ENCODE measurements around the gene PITPNM1.
A peak's percentile ranks its signal among the peaks of the same experiment; 100 is the strongest.

PITPNM1 gene

DNA sequence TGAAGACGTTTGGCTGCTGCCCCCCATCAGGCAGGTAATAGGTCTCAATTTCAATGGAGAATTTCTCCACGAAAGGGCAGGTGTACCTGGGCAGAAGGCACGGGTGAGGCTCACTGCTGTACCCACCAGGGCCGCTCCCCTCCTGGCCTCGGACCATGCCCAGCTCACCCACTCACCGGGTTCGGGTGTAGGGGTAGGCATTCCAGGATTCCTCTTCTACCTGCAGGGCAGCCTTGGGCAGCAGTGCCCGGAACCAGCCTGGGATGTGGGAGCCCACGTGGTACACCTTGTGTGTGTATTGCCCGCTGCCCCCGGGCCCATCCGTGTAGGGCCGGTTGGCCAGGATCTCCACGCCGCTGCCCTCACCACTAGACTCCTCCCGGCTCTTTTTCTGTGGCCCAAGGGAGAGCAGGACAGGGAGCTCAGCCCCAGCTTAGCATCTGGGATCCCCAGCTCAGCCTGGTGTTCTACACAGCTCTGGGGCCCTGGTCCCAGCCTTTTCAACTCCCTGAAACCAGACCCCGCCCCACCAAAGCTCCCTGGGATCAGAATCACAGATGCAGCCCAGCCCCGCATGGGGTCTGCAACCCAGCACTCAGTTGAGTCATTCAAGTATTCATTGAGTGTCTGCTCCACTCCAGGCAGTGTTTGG lies 2.7 kb downstream of the PITPNM1 start:
- DNase-seq, result no peak

DNA sequence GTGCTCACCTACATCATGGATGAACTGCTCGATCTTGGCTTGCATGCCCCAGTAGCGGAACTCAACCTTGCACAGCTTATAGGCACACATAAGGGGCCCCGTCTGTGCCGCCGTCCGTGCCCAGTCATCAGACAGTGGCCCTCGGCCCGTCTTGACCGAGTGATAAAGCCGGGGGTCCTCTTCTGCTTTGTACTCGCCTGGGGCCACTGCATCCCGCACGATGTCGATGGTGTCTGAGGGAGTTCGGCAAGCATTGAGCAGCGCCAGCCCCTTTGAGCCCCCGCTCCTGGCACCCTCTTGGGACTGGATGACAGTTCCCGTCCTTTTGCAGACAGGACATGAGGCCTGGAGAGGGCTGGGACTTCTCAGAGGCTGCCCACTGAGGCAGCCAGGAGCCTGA lies 3.3 kb downstream of the PITPNM1 start:
- DNase-seq, result no peak

GRCh38 chr11:67500831-67501715 lies 4.1 kb downstream of the PITPNM1 start:
- DNase-seq, result no peak

DNA sequence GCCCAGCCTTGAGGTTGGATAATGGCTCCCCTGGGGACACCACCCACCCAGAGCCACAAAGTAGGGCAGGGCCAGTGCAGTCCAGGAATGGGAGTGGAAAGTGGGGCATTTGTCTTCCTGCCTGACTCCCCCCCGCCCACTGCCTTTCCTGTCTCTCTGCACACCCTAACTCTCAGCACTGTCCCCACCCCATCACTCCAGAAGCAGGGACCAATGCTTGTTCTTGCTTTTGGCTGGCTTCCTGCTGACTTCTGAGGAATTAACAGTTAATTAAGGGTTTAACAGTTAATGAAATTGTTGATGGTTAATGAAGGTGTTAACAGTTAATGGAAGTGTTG lies 4.7 kb downstream of the PITPNM1 start:
- peak in 1 of 2 experiments; percentile 39 for DNase-seq

- no peak for DNase-seq
Observed at GRCh38 chr11:67499808-67500483, 5.2 kb downstream of the PITPNM1 start.

- DNase-seq, result no peak
Observed at GRCh38 chr11:67498544-67498972, 6.6 kb downstream of the PITPNM1 start.

- no peak for DNase-seq
Observed at GRCh38 chr11:67497656-67498291, 7.4 kb downstream of the PITPNM1 start.

DNA sequence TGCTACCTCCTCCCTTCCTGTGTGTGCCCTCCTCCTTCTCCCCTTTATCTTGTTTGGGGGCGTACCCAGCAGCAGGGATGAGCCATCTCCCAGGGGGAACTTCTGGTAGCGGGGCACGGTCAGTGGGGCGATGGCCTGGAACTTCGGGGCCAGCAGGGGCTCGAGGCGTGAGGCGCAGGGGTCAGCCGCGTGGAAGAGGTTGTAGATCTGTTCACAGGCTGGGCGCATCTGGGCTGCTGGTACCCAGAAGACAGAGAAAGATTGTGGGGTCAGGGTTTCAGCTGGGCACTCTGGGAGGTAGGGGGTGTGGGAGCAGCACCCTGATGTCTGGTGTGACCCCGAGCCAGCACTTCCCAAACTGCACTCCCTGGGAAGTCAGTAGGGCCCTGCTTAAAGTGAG lies 9.1 kb downstream of the PITPNM1 start:
- no peak for DNase-seq

GRCh38 chr11:67495234-67496005 lies 9.7 kb downstream of the PITPNM1 start:
- no peak for DNase-seq

DNA sequence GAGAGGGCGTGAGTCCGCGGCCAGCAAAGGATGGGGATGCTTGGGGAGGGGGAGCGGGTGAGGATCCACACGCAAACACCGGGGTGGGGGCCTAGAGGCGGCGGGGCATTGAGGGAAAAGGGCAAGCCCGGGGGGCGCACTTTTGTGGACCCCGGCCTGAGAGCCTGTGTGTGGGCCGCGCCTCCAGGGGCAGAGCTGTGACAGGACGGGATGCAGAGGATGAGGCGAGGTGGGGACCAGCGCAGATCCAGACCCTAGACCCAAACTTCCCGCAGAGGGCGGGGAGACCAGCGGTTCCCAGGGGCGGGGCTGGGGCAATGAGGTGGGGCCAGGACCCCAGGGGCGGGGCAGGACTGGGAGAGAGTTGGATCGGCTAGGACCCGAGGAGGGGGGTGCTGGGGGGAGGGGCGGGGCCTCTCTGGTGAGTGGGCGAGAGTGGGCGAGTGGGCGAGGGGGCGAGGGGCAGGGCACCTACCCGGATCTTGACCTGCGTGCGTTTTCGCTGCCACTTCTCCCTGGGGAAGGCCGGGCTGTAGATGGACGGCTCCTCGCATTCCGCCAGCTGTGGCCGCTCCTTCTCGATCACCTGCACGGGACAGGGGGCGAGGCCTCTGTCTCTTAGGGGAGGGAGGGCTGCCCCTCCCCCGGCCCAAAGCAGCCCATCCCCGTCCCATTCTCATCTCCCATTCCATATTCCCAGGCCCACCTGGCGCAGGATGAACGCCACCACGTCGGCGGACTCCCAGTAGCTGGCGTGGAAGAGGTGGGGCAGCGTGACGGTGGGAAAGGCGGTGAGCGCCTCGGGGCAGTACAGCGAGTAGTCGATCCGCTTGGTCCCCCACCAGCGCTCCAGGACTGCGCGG lies 10.6 kb downstream of the PITPNM1 start:
- DNase-seq, result no peak

- DNase-seq, result no peak
Observed at GRCh38 chr11:67493548-67494370, 11.4 kb downstream of the PITPNM1 start.

- no peak for DNase-seq
Observed at GRCh38 chr11:67492801-67493547, 12.2 kb downstream of the PITPNM1 start.

DNA sequence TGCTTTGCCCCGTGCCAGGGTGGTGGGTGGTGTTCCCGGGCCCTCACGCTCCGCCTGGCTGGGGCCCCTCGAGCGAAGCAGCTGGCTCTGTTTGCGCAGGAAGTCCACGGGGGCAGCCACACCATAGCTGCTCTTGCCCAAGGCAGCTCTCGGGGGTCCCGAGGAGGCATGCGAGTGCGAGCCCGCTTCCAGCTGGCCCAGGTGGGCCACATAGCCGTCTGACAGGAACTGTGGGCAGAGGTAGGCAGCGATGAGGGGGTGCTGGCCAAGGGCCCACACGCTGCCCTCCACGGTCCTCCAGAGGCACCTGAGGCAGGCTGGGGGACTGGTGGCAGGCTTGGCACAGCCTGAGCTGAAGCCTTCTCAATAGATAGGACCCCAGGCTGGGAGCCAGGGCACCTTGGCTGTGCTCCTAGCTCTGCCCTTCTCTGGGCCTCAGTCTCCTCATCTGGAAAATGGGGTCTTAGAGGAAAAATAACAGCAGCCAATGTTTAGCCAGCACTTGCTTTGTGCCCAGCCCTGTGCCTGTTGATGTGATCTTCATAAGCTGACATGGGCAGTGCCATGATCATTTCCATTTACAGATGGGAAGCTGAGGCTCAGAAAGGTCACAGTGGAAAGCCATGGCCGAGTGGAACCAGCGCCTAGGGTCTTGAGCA lies 13.0 kb downstream of the PITPNM1 start:
- DNase-seq, result no peak

GRCh38 chr11:67491276-67492068 lies 13.7 kb downstream of the PITPNM1 start:
- DNase-seq, result no peak

DNA sequence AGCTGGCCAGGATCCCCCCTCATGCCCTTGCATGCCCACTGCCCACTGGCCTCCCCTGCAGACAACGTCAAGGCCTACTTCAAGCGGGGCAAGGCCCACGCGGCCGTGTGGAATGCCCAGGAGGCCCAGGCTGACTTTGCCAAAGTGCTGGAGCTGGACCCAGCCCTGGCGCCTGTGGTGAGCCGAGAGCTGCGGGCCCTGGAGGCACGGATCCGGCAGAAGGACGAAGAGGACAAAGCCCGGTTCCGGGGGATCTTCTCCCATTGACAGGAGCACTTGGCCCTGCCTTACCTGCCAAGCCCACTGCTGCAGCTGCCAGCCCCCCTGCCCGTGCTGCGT lies 14.5 kb downstream of the PITPNM1 start:
- no peak for DNase-seq

GRCh38 chr11:67489885-67490726 lies 15.1 kb downstream of the PITPNM1 start:
- DNase-seq, result no peak

- DNase-seq, result no peak
Observed at GRCh38 chr11:67489203-67489884, 15.8 kb downstream of the PITPNM1 start.
